ENCODE data around the gene KYNU.
"Not testable (repeated sequence)": the region's sequence is repeated elsewhere in the genome, so short reads cannot be mapped to it uniquely, and the experiment has no call there.

The KYNU gene

GRCh38 chr2:142920571-142920970, 43.1 kb downstream of the KYNU start:
- DNase-seq, result no peak

- no peak for DNase-seq
These were observed 49.0 kb downstream of the KYNU start for GRCh38 chr2:142926445-142926844.

DNA sequence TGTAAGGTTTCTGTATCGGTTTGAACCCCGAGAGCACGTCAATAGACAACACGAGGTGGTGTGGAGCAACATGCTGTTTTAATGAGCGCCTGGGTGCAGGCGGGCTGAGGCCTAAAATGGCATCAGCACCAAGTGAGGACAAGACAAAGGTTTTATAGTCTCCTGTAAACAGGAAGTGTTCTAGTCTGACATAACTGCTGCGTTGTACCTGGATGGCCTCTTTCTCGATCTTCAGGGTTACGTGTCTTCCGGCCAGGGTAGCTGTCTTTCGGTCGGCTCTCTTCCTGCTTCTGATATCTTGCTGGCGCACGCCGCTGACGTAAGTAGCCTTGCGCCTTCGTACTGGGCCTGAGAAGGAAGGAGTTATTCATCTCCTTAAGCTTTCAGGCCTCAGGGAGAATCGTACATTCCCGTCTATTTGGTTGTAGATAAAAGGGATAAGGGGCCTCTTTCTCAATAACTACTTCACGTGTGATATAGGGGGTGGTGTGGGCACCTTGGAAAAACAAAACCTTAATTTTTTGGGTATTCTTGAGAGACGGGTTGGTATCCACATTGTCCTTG, 53.5 kb downstream of the KYNU start:
- no peak for DNase-seq

- no peak for DNase-seq
These were observed 56.5 kb downstream of the KYNU start for GRCh38 chr2:142933916-142934315.

- DNase-seq, result no peak
These were observed 58.2 kb downstream of the KYNU start for GRCh38 chr2:142935563-142936089.

- no peak for DNase-seq
These were observed 59.2 kb downstream of the KYNU start for GRCh38 chr2:142936629-142937028.

GRCh38 chr2:142937347-142937746, 59.9 kb downstream of the KYNU start:
- no peak for DNase-seq

DNA sequence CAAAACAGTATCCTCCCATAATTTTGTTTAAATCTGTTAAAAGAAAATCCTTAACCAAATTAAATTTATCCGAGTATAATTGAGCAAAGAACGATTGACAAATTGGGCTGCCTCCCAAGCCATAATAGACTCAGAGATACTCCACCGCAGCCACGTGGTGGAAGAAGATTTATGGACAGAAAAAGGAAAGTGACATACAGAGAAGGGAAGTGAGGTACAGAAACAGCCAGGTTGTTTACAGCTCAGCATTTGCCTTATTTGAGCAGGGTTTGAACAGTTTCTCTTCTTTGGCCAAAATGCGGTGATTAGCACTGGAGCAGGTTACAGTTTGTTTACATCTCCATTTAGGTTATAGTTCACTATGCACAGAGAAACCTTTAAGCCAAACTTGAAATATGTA, 60.8 kb downstream of the KYNU start:
- no peak for DNase-seq

DNA sequence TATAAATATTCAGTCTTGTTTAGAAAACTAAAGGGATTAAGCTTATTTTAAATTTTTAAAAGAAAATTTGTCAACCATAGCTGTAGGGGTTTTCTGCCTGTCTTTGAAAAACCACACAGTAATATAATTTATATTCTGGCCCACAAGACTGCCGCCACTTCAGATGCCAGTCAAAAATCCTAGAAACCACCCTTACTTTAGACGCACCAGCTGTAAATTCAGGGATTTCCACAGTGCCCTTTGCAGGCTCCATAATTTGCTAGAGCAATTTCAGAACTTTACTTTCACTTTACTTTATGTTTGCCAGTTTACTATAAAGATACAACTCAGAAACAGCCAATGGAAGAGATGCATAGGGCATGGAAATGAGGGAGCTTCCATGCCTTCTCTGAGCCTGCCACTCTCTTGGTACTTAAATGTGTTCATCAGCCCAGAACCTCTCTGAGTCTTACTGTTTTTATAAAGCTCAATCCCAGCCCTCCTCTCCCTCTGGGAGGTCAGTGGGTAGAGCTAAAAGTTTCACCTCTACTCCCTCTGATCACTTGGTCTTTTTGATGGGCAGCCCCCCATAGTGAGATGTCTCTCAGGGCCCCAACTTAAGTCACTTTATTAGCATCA, 63.3 kb downstream of the KYNU start:
- no peak for DNase-seq

DNA sequence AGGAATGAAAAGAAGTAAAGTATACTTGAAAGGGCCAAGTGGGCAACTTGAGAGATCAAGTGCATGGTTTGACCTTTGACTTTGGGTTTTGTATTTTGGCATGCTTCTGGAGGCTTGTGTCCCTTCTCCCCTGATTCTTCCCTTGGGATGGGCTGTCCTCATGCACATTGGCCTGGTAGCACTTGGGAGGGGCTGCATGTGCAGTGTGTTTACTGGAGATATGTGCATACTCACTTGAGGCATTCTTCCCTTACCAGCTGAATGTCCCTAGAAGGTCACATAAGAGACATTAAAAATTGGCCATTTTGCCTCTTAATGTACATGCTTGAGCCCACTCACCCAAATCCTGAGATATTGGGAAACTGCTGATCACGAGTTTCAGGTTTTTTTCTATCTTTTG, 65.2 kb downstream of the KYNU start:
- no peak for DNase-seq

GRCh38 chr2:142944264-142944663, 66.8 kb downstream of the KYNU start:
- DNase-seq, result no peak

- no peak for DNase-seq
These were observed 67.3 kb downstream of the KYNU start for GRCh38 chr2:142944721-142945120.

DNA sequence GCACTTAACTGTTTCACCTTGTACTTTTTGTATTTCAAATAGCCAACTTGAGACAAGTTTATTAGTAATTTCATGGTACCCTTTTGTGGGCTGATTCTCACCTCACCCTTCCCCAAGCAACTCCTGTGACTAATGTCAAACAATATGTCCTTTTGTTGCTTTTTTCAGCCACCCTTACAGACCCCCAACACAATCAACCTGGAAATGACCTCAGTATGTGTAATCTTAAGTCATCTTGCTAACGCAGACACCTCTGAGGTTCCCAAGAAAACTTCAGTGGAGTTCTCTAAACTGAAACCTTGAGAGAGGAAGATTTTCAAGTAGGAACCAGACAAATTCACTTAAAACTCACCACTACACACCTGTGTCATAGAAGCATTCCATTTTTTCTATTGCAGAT, 69.5 kb downstream of the KYNU start:
- DNase-seq, result no peak

GRCh38 chr2:142948723-142949122, 71.3 kb downstream of the KYNU start:
- DNase-seq, result not testable (repeated sequence)

GRCh38 chr2:142950323-142950722, 72.9 kb downstream of the KYNU start:
- DNase-seq, result not testable (repeated sequence)

- DNase-seq, result no peak
These were observed 73.9 kb downstream of the KYNU start for GRCh38 chr2:142951190-142952007.

DNA sequence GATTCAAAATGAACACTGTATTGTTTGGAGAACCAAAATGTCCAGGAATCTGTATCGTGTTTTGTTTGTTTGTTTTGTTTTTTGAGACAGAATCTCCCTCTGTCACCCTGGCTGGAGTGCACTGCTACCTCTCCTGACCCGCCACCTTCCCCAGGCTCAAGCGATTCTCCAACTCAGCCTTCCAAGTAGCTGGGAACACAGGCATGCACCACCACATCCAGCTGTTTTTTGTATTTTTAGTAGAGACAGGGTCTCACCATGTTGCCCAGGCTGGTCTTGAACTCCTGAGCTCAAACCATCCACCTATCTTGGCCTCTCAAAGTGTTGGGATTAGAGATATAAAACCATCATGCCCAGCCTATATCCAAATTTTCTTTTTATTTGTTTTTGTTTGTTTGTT, 74.6 kb downstream of the KYNU start:
- DNase-seq, result no peak

DNA sequence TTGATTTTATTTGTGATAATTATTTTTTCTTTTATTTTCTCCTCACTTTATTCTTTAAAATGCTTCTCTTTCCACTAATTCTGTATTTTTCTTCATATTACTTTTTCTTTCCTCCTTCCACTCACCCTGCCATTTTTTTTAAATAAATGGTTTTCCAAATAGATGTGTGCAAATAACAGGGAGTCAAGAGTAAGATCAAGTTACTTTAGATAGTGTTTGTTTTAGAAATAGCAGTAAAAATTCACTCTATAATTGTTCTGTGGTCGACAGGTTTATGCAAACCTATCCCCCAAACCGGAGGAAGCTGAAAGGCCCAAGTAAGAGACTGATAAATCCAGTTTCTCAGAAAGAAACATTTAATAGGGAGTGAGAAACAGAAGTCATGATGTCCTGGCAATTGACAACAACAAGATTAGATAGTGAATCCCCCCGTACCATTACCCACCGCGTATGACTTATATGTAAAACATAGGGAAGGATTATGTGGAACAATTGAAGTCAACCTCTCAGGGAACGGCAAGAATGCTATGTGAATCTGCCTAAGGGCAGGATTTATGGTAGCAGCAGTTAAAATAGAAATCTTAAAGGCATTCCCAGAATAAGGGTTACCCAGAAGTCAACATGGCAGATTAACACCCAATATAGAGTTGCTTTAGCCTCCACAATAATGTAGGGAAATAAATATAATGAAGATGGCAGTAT, 75.5 kb downstream of the KYNU start:
- DNase-seq, result no peak

- DNase-seq, result no peak
These were observed 77.0 kb downstream of the KYNU start for GRCh38 chr2:142954493-142954892.

- DNase-seq, result no peak
These were observed 79.7 kb downstream of the KYNU start for GRCh38 chr2:142957144-142957543.

DNA sequence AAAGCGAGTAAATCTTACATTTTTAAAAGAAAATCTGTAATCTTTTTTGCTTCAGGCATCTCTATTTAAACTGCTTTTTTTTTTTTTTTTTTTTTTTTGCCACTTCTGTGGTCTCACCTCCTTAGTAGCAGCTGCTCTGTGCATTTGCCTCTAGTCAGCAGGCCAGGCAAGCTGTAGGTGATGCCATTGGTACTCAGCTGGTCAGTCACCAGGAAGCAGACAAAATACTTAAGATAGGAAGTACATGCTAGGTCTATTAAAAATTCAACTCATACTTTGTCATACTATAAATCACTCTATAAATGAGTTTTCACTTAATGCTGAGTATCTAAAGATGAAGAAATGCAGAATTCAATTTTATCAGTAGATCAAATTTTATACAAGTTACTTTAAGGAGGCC, 83.7 kb downstream of the KYNU start:
- DNase-seq, result no peak

- DNase-seq, result no peak
These were observed 88.0 kb downstream of the KYNU start for GRCh38 chr2:142965443-142965842.

- DNase-seq, result no peak
These were observed 88.8 kb downstream of the KYNU start for GRCh38 chr2:142966284-142966683.
